Nucleus accumbens (tissue), 56 donors: ENCODE results near the gene C22orf39.

Experiments
- DNase-seq, 56 donors: peaks; one replicate each; lab custom pipeline; 2025; lab: John Stamatoyannopoulos, UW

The C22orf39 gene

DNA sequence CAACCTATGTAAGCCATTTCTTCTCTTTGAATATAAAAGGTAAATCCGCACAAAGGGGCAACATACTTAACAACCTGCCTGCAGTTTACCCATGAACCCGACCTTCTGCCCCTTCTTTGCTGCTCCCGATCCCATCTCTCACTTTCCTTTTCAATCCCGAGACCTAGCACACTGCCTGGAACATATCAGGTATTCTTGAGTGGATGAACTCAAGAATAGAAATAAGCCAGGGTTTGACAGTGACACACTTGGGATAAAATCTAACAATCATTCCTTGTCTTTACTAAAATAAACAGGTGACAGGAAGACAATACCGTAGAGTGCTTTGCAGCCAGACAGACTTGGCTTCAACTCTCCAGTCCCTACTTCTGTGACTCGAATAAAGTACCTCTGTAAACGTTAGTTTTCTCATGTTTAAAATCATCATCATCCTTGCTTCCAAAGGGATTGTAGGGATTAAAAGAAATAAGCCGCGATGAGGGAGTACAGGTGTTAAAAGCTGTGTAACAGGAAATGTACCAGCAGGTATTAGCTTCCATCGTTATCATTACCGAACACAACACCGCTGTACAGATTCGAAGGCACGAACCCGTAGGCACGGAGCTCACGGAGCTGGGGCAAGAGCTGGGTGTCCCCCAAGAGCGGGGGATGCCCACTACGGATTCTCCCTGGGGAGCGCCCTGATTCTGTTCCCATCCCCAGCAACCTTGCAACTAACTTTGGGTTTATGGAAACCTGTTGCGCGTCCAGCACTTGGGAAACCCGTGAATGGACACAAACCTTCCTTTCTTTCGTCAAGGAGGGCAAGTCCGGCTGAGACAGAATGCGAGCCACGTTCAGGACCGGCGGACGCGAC lies 30.8 kb upstream of the C22orf39 start:
- peak in 1 of 56 donors; percentile 42 for DNase-seq

DNA sequence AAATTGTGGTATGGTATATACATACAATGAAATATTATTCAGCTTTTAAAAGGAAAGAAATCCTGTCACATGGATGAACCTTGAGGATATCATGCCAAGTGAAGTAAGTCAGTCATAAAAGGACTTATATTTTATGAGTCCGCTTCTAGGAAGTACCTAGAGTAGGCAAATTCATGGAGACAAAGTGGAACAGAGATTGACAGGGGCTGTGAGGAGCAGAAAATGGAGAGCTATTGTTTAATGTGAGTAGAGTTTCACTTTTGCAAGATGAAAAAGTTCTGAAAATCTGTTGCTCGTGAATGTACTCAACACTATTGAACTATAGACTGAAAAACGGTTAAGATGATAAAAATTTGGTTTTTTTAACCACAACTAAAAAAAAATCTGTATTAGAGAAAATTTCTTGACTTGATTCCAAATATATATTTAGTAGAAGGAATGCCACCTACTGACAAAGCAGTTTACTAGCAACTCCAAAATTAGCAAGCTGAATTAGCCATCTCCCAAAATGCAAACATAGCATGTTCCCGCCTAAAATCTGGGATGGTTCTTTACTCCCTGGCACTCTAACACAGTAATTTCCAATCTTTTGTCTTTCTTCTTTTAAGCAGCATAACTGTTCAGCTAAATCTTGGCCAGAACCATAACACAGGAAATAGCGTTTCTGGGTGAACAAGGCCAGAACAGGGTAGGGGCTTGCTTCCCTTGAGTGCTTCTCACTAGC lies 30.0 kb upstream of the C22orf39 start:
- DNase-seq = no peak

GRCh38 chr22:19476023-19476422 lies 28.5 kb upstream of the C22orf39 start:
- no peak for DNase-seq

GRCh38 chr22:19473578-19473977 lies 26.1 kb upstream of the C22orf39 start:
- no peak for DNase-seq

DNA sequence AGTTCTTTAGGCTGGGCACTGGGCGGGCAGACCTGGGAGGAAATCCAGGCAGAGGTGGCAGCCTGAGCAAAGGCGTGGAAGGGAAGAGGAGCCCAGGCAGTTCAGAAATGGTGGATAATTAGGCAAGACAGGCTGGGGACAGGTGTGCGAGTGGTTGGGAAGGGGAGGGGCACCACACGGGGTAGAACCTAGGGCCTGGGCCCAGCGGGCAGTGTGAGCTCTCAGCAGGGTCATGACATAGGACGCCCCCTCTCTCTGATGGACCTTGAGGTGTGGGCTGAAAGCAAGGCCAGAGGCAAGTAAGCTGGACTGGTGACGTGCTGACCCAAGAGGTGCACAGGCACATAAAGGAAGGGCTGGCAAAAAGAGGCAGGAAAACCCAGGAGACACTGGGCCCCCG lies 24.7 kb upstream of the C22orf39 start:
- no peak for DNase-seq

DNA sequence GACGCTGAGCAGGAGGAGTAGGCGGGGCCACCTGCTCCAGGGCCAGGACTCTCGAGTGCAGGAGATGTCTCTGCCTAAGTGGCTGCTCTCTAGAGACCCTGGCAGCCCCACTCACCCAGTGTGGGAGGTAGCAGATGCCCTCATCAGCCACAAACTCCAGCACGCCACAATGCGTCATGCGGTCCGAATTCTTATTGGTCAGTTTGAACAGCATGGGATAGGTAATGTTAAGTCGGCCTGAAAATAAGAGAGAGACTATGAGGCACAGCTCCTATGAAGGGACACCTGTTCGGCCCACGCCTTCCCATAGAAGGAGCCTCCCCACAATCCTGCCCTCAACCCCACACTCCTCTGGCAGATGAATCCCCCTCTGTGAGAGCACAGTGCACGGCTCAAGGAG lies 24.1 kb upstream of the C22orf39 start:
- no peak for DNase-seq

- no peak for DNase-seq
Observed at GRCh38 chr22:19470010-19470409, 22.5 kb upstream of the C22orf39 start.

DNA sequence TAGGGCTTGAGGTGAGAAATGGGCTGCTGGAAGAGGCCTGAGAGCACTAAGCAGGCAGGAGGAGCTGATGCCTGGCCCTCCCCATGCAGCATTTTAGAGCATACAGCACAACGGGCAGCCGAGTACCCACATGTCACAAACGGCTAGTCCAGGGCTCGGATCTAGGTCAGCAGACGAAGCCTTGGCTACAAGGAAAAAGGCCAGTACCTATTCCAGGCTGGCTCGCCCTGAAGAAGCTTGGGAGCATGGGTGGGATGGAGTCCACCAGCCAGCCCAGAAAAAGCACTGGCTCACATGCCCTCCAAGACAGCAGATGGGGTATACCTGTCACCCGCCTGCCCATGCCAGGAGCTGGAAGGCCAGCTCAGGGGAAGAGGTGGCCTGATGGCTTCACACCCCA lies 21.9 kb upstream of the C22orf39 start:
- no peak for DNase-seq

DNA sequence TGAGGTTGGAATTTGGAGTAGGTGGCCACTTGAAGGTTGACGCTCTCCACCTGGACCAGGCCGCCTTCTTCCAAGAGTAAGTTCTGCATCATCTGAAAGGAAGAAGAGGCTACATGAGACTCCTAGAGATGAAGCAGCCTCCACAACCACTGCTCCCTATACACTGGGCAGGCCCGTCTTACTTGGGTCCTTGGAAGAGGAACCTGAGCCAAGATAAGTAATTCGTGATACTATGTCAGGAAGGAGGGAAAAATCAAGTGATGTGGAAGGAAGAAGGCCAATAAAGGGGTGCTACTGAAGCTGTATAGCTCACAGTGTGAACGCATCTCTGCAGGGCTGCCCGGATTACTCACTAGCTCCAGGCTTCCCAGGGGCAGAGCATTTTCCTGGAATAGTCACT lies 20.4 kb upstream of the C22orf39 start:
- no peak for DNase-seq

DNA sequence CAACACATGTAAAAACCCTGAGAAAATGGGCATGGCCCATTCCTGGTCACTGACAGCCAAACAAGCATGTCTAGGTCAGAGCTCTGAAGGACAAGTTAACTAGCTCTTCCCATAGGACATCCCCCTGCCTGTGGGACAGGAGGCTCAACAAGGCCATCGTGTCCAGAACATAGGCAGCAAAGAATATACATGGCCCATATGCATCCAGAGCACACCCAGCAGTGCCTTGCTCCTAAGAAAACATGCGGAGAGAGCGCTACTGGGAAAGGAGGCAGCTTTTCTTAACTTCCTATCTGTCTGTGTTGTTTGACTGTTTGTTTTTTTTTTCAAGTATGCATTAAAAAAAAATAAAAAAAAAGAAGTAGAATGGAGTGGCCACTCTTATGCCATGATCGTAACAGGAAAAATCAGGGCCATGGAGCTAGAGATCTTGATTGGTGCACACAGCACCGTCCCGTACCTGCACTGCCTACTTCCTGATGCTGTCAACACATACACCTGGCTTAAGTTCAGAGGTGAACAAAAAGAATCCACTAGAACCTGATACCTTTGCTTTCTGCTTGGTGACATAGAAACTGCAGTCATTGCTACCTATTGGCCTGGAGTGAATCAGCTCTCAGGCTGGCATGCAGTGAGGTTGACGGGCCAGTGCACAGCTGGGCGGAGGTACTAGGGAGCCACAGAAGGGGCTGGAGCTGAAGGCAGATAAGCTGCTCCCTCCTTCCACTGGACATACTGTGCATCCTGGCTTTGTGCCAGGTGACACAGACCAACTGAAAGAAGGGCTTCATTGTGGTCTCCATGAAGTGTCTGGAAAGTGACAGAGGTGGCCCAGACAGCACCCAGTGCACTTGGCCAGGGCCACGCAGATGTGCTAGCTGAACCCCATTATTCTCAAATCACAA lies 19.6 kb upstream of the C22orf39 start:
- peak in 2 of 56 donors; percentile 6 to 14 for DNase-seq

DNA sequence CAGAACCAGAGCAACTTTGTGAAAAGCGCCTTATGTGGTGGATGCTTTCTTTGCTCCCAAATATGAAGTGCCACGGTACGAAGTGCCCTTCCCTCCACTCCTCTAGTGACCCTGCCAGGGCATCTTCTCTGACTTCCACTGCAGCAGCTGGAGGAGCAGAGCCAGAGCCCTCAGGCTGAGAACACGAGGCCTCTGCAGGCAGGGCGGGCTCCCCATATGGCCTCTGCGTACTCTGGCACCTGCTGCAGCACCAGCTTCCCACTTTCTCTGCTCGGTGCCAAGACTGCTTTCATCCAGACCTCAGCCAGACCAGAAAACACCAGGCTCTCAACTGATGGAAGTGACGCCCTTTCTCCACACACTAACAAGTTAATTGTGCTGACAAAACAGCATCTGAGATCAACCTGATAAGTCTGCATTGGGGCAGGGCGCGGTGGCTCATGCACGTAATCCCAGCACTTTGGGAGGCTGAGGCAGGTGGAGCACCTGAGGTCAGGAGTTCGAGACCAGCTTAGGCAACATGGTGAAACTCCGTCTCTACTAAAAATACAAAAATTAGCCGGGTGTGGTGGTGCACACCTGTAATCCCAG lies 18.7 kb upstream of the C22orf39 start:
- DNase-seq = no peak

GRCh38 chr22:19464975-19465374 lies 17.5 kb upstream of the C22orf39 start:
- DNase-seq = no peak

GRCh38 chr22:19464546-19464945 lies 17.0 kb upstream of the C22orf39 start:
- no peak for DNase-seq

- no peak for DNase-seq
Observed at GRCh38 chr22:19463491-19464469, 16.3 kb upstream of the C22orf39 start.

- no peak for DNase-seq
Observed at GRCh38 chr22:19463008-19463407, 15.5 kb upstream of the C22orf39 start.

DNA sequence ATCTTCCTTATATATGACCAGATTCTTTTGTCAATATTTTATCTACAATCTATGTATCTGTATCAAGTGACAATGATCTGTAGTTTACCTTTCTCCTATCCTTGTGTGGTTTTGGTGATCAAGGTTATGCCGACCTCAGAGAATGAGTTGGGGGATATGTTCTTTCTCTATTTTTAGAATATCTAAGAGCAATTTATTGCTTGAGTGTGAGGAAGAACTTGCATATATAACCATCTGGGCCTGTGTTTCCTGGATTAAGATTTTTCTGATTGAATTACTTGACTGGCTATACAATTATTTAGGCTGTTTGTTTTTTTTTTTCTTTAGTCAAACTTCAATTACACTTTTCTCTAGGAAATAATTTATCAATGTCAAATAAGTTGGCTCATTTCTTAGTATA lies 14.0 kb upstream of the C22orf39 start:
- no peak for DNase-seq

- no peak for DNase-seq
Observed at GRCh38 chr22:19460036-19460435, 12.5 kb upstream of the C22orf39 start.

- no peak for DNase-seq
Observed at GRCh38 chr22:19457828-19458428, 10.4 kb upstream of the C22orf39 start.

GRCh38 chr22:19456541-19456940 lies 9.0 kb upstream of the C22orf39 start:
- no peak for DNase-seq
